Measurements from ENCODE around the gene CDKL5. TPM values are rescaled to one million over a fixed set of nuclear protein-coding genes. Genes with fewer than 3 reads are reported as not detected.
"Not testable (repeated sequence)": the region's sequence is repeated elsewhere in the genome, so short reads cannot be mapped to it uniquely, and the experiment has no call there.

Gene CDKL5
- total RNA-seq (2014; rRNA removed; shearing (Covaris generic)): 0.60 and 0.87 TPM in 2 replicates
- 0.67 and 0.80 TPM in 2 replicates for polyA plus RNA-seq (2015; cell fraction: cytosol; rRNA removed)
- polyA plus RNA-seq (2015; cell fraction: nucleus; rRNA removed): 1.9 and 2.3 TPM in 2 replicates

GRCh38 chrX:18425199-18426003 lies at the start of gene CDKL5:
Gene CDKL5 (plus strand): TSS chrX:18425608. CDS start chrX:18507097, 81,489 bp downstream.
- DNase-seq (ENCODE audit: low read depth): peak; percentile 95

DNA sequence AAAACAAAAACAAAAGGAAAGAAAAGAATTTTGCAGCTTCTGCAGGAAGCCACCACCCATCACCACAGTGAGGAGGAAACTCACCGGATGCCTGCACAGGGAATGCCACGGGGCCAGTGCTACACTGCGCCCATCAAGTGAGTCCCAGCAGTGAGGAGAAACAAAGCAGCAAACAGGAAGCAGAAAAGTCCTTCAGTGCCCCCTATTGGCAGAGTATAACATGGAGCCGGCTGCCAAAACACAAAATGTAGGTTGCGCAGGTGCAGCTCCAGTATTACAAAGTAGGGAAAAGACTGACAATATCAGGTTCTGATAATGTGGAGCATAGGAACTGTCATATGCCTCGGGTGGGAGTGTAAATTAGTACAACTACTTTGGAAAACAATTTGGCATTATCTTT lies 47.6 kb upstream of the CDKL5 start:
- DNase-seq (ENCODE audit: low read depth): peak; percentile 25

GRCh38 chrX:18389966-18390365 lies 35.4 kb upstream of the CDKL5 start:
- no peak for DNase-seq (ENCODE audit: low read depth)

- peak; percentile 5 for DNase-seq (ENCODE audit: low read depth)
These were observed 34.4 kb upstream of the CDKL5 start for GRCh38 chrX:18390941-18391538.

DNA sequence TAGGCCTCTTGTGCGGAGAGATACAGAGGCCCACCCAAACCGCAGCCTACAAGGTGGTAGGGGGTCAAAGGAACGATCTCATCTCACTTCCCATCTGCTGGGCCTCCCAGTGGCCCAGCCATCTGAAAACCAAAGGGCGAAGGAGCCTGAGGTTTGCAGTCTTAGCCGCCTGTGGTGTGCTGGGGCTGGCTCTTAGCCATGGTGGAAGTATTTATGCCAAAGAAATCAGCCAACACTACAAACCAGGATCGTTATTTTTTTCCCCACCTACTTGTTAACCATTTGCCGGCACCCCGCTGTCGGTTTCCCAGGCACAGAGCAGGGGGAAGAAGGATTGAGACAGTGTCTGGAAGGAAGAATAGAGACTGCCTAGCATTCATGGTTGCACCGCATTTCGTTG lies 30.9 kb upstream of the CDKL5 start:
- DNase-seq (ENCODE audit: low read depth): no peak

GRCh38 chrX:18401848-18402213 lies 23.6 kb upstream of the CDKL5 start:
- no peak for DNase-seq (ENCODE audit: low read depth)

DNA sequence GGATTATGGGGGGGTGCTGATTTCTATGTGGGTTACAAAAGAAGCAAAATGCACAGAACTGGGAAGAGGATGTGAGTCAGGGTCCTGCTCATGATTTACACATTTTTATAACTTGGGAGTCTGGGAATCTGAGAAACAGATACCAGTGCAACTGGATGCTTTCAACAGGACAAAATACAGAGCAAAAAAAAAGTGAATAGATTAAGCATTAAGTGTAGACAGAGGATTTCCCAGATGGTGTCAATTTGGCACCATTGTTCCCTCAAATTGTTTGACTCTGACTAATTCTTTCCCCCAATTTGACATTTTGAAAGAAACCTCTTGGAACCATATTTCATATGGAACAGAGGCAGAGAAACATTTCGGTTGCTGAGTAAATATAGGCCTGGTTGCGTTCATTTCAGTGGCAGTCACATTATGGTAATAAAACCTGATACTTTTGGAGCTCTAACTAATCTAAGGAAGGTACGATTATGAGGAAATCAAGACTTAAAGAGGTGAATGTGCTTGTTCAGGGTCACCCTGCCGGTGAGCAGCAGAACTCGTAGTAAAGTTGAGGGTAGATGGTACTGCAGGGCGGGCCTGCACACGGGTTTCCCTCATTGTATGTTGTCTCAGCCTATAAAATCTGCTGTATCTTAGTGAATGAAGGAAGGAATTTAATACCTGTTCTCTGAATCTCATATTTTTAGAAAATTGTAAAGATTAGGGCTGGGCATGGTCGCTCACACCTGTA lies 18.7 kb upstream of the CDKL5 start:
- peak; percentile 55 for DNase-seq (ENCODE audit: low read depth)

DNA sequence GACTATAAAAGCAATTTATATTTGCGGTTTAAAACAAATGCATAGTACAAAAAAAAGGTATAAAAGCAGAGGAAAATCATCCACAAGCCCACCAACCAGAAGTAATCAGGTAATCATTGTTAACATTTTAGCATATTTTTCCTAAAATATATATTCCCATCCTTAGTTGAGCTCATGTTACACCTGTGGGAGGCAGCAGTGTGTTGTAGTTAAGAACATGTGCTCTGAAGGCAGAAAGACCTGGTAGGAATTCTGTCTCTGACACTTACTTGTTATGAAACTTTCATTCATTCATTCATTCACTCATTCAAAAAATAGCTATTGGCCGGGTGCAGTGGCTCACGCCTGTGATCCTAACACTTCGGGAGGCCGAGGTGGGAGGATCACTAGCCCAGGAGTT lies 15.4 kb upstream of the CDKL5 start:
- DNase-seq (ENCODE audit: low read depth): no peak

DNA sequence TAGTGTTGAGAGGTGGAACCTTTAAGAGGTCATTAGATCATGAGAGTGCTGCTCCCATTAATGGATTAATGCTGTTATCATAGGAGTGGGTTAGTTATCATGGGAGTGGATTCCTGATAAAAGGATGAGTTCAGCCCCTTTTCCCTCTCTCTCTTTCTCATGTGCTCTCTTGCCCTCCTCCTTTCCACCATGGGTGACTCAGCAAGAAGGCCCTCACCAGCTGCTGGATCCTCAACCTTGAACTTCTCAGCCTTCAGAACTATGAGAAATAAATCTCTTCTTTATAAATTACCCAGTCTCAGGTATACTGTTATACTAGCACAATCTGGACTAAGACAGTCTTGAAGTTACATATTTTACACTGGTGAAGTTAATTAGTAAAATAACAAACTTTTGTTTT lies 10.0 kb upstream of the CDKL5 start:
- no peak for DNase-seq (ENCODE audit: low read depth)

DNA sequence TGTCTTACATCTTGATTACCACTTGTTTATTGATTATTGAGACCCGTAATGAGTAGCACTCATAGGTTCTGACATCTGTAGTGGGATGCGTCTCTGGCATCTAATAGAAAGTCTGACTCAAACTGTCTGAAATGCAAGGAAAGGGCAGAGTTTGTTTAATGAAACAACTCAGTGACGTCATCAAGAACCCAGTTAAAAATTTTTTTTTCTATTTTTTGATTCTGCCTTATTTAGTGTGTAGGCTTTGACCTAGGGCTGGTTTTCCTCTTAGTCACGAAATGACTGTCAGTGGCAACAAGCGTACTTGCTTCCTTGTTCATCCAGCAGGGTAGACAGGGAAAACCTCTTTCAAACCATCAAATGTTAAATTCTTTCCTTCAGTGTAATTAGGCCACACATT lies 3.1 kb upstream of the CDKL5 start:
- DNase-seq (ENCODE audit: low read depth): peak; percentile 84

- DNase-seq (ENCODE audit: low read depth): no peak
These were observed 2.5 kb upstream of the CDKL5 start for GRCh38 chrX:18422886-18423285.

GRCh38 chrX:18424482-18425198 lies 768 bp upstream of the CDKL5 start:
- peak; percentile 18 for DNase-seq (ENCODE audit: low read depth)

GRCh38 chrX:18426004-18426320 lies 554 bp downstream of the CDKL5 start:
- no peak for DNase-seq (ENCODE audit: low read depth)

GRCh38 chrX:18428006-18428405 lies 2.6 kb downstream of the CDKL5 start:
- DNase-seq (ENCODE audit: low read depth): no peak

GRCh38 chrX:18433288-18433687 lies 7.9 kb downstream of the CDKL5 start:
- not testable (repeated sequence) for DNase-seq (ENCODE audit: low read depth)

DNA sequence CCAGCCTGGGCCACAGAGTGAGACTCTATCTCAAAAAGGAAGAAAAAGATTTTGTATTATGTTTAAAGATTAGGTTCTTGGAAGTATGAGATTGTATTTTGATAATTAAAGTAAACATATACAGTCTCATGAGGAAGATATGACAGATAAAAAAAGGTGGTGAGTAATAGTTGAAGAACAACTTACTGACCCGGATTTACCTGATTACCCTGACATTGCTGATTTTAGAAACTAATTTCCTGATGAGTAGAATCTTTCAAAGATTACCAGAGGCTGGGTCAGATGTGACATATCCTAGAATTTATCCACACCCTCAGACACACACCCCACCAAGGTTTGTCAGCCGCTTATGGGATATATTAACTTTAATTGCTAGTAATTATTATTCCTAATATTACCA lies 9.5 kb downstream of the CDKL5 start:
- DNase-seq (ENCODE audit: low read depth): no peak

DNA sequence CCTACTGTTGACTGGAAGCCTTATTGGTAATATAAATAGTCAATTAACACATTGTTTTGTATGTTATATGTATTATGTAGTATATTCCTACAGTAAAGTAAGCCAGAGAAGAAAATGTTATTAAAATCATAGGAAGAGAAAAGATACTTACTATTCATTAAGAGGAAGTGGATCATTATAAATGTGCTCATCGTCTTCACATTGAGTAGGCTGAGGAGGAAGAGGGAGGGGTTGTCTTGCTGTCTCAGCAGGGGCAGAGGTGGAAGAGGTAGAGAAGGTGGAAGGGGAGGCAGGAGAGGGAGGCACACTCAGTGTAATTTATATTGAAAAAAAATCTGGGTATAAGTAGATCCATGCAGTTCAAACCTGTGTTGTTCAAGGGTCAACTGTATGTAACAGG lies 10.6 kb downstream of the CDKL5 start:
- DNase-seq (ENCODE audit: low read depth): no peak

DNA sequence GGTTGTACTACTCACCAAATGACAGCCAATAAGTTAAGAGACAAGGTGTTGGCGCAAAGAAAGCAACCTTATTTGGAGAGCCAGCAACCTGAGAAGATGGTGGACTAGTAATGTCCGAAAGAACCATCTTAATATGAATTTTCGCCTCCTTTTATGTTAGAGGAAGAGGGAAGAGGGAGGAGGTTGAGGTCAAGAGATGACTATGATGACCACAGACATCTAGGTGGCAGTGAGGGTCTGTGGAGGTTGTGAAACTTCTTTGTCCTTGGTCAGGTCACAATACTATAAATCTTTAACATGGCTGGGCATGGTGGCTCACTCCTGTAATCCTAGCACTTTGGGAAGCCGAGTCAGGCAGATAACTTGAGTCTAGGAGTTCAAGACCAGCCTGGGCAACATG lies 15.4 kb downstream of the CDKL5 start:
- no peak for DNase-seq (ENCODE audit: low read depth)

GRCh38 chrX:18441780-18442367 lies 16.5 kb downstream of the CDKL5 start:
- DNase-seq (ENCODE audit: low read depth): no peak

DNA sequence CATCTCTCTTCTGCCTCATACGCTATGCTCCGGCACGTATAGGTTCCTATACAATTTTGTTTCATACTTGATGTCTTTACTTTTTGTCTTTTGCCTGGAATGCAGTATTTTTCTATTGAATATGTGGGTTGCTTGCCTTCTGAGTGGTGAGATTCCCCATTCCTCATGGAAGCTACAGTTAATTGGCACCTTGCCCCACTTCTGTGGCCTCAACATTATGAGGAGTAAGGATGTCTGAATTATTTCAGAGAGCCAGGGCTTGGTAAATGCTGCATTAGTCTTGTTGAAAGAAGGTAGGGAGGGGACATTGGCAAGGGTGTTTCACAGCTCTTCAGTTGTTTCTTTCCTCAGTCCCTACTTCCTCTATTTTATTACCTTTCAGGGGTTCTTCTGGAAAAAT lies 23.0 kb downstream of the CDKL5 start:
- no peak for DNase-seq (ENCODE audit: low read depth)

DNA sequence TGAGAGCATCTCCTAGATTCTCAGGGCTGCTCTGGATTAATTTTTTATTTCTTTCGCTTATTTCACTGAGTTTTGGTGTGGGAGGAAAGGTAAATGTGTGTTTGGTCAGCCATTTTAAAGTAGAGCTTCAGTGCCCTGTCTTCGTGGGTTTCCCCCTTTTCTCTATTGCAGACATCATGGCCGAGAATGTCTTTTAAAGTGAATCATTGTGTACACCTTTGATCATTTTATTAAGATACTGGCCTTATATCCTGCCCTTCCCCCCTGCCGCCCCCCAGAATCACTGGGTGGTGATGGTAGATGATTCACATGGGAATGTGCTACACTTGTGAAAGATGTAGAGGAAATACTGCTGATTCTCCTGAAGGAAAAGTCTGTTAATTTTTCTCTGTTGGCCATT lies 23.8 kb downstream of the CDKL5 start:
- peak; percentile 6 for DNase-seq (ENCODE audit: low read depth)

Measured in HT1080 (cell line).